ENCODE results near the gene CA10.

Gene CA10

DNA sequence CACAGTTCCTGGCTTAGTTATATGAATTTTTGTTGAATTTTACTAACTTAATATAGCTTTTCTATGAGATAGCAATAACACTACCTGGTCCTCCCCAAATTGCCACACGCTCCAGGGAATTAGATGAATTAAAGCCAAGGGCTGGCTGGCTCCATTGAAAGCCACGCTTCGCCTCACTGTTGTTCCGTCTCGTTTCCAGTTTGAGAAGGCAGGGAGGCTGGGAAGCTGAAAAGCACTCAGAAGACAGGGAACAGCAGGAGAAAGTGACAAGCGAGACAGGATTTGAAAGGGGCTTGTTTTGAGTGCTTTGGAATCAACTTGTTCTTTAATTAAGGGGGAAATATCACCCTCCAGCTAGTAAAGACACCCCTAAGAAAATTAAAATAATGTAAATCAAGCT, 425.3 kb downstream of the CA10 start:
- Histone ChIP-seq H3K9me3 (ENCODE audit: insufficient read depth, low read depth, low read length) (no peaks in the 10 kb centered on the region), H3K4me3 (ENCODE audit: low read length, poor library complexity, severe bottlenecking) (no peak overlapping the region), H3K9ac (ENCODE audit: low read depth, low read length, poor library complexity, severe bottlenecking) (no peak overlapping the region), H3K27me3 (ENCODE audit: insufficient read depth, low read length, poor library complexity, severe bottlenecking) (no peaks in the 10 kb centered on the region), H3K9me2 (replicated peaks; ENCODE audit: low read depth, low read length) (no peaks in the 10 kb centered on the region), H3K4me1 (ENCODE audit: insufficient read depth, low read length, poor library complexity, severe bottlenecking) (no peaks in the 10 kb centered on the region), H3K36me3 (ENCODE audit: insufficient read depth, low read length) (no peaks in the 10 kb centered on the region), H3K4me2 (ENCODE audit: low read depth, low read length, poor library complexity, severe bottlenecking) (no peak overlapping the region), H2AFZ (ENCODE audit: low read length) (no peak overlapping the region), H3K79me2 (ENCODE audit: insufficient read depth, low read length) (no peaks in the 10 kb centered on the region), H4K20me1 (ENCODE audit: insufficient read depth, low read length, poor library complexity, severe bottlenecking) (no peaks in the 10 kb centered on the region), H3F3A (ENCODE audit: low read depth) (no peaks in the 10 kb centered on the region)
- TF ChIP-seq, protein P1, sequence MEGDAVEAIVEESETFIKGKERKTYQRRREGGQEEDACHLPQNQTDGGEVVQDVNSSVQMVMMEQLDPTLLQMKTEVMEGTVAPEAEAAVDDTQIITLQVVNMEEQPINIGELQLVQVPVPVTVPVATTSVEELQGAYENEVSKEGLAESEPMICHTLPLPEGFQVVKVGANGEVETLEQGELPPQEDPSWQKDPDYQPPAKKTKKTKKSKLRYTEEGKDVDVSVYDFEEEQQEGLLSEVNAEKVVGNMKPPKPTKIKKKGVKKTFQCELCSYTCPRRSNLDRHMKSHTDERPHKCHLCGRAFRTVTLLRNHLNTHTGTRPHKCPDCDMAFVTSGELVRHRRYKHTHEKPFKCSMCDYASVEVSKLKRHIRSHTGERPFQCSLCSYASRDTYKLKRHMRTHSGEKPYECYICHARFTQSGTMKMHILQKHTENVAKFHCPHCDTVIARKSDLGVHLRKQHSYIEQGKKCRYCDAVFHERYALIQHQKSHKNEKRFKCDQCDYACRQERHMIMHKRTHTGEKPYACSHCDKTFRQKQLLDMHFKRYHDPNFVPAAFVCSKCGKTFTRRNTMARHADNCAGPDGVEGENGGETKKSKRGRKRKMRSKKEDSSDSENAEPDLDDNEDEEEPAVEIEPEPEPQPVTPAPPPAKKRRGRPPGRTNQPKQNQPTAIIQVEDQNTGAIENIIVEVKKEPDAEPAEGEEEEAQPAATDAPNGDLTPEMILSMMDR (conservative IDR thresholded peaks at IDR 0.05; ENCODE audit: low read length) = no peak
- TF ChIP-seq EZH2phosphoT487 (IDR thresholded peaks at IDR 0.05; ENCODE audit: borderline replicate concordance) = no peak

DNA sequence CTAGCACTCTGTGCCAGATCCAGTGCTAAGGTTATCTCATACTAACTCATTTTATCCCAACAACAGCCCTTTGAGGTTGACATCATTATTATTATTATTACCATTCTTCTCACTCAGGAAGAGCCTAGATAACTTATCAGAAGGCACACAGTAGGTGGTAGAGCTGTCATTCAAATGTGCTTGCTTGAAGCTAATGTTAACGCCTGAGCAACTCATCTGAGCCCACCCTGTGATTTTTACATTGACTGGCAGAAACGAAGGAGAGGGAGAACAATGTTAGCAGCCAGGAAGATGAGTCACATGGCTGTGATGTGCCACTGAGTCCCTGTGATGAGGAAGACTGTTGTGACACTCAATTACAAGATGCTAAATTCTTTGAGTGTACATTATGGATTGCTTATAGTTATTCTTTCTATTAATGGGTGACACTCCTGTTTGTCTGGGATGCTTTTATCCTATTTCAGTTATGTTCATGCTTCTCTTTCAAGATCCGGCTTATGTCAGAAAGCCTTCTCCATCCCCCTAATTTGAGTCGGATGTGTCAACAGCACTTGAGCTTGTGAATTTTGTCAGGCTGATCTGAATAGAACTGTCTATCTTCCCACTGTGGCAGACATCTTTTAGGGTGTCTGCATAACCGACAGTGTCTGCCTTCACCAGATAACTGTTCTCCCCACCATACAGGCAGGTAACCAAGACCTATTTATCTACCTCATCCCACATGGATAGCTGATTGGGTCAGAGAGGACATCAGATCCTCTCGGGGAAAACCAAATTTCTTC, 426.4 kb downstream of the CA10 start:
- TF ChIP-seq, protein P1 (conservative IDR thresholded peaks at IDR 0.05; ENCODE audit: low read length) = no peak
- no peak for TF ChIP-seq EZH2phosphoT487 (IDR thresholded peaks at IDR 0.05; ENCODE audit: borderline replicate concordance)

DNA sequence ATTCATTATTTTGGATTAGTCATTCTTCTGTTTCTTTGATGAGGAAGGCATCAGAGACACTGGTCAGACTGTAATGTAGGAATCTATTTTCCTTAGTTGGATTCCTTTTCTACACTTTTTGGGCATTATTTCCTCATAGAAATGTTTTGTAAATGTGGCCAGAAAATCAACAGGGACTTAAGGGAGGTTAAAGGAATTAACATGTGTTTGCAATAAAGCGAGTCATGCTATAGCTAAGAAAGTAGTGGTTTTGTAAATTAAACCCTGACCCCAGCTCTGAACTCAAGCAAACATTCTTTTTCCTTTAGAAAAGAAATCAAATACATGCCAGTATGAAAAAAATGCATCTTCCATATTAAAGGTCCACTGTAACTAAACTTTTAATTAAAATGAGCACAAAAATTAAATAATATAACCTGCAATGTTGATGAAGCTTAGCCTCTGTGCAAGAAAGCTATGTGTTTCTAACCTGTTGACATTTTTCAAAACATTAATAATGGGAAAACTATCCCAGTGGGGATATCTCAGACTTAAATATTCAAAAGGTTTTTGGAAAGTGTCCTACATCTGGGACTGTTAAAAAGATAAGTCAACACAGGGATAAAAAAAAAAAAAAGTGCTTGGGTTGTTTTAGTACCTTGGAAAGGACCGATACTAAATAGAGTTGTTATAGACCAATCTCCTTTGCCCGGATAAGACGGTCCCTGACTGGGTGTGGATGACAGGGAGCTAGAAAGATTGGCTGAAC, 428.0 kb downstream of the CA10 start:
- no peak overlapping the region for H3K9ac ChIP-seq (ENCODE audit: low read depth, low read length, poor library complexity, severe bottlenecking)
- H3K9me3 ChIP-seq (ENCODE audit: insufficient read depth, low read depth, low read length) = no peaks in the 10 kb centered on the region
- no peaks in the 10 kb centered on the region for H3K4me1 ChIP-seq (ENCODE audit: insufficient read depth, low read length, poor library complexity, severe bottlenecking)
- H3K79me2 ChIP-seq (ENCODE audit: insufficient read depth, low read length) = no peaks in the 10 kb centered on the region
- H3K36me3 ChIP-seq (ENCODE audit: insufficient read depth, low read length) = no peaks in the 10 kb centered on the region
- H4K20me1 ChIP-seq (ENCODE audit: insufficient read depth, low read length, poor library complexity, severe bottlenecking) = no peaks in the 10 kb centered on the region
- H3K27me3 ChIP-seq (ENCODE audit: insufficient read depth, low read length, poor library complexity, severe bottlenecking) = no peaks in the 10 kb centered on the region
- no peak overlapping the region for H2AFZ ChIP-seq (ENCODE audit: low read length)
- no peaks in the 10 kb centered on the region for H3K9me2 ChIP-seq (replicated peaks; ENCODE audit: low read depth, low read length)
- H3K4me3 ChIP-seq (ENCODE audit: low read length, poor library complexity, severe bottlenecking) = no peak overlapping the region
- no peaks in the 10 kb centered on the region for H3F3A ChIP-seq (ENCODE audit: low read depth)
- TF ChIP-seq, protein P1 (conservative IDR thresholded peaks at IDR 0.05; ENCODE audit: low read length) = no peak
- no peak for TF ChIP-seq EZH2phosphoT487 (IDR thresholded peaks at IDR 0.05; ENCODE audit: borderline replicate concordance)
- no peak overlapping the region for H3K4me2 ChIP-seq (ENCODE audit: low read depth, low read length, poor library complexity, severe bottlenecking)

More for the DNA sequence above, 426.4 kb downstream of the CA10 start:
- H3K9ac ChIP-seq (ENCODE audit: low read depth, low read length, poor library complexity, severe bottlenecking) = no peak overlapping the region
- H3K79me2 ChIP-seq (ENCODE audit: insufficient read depth, low read length) = no peaks in the 10 kb centered on the region
- H3K9me2 ChIP-seq (replicated peaks; ENCODE audit: low read depth, low read length) = no peaks in the 10 kb centered on the region
- no peak overlapping the region for H2AFZ ChIP-seq (ENCODE audit: low read length)
- no peak overlapping the region for H3K4me3 ChIP-seq (ENCODE audit: low read length, poor library complexity, severe bottlenecking)
- no peaks in the 10 kb centered on the region for H3K9me3 ChIP-seq (ENCODE audit: insufficient read depth, low read depth, low read length)
- H3F3A ChIP-seq (ENCODE audit: low read depth) = no peaks in the 10 kb centered on the region
- H3K4me2 ChIP-seq (ENCODE audit: low read depth, low read length, poor library complexity, severe bottlenecking) = no peak overlapping the region
- no peaks in the 10 kb centered on the region for H3K27me3 ChIP-seq (ENCODE audit: insufficient read depth, low read length, poor library complexity, severe bottlenecking)
- H3K4me1 ChIP-seq (ENCODE audit: insufficient read depth, low read length, poor library complexity, severe bottlenecking) = no peaks in the 10 kb centered on the region
- no peaks in the 10 kb centered on the region for H3K36me3 ChIP-seq (ENCODE audit: insufficient read depth, low read length)
- no peaks in the 10 kb centered on the region for H4K20me1 ChIP-seq (ENCODE audit: insufficient read depth, low read length, poor library complexity, severe bottlenecking)
